ENCODE results near the gene TTLL9.
A peak's percentile ranks its signal among the peaks of the same experiment; 100 is the strongest.

The TTLL9 gene

DNA sequence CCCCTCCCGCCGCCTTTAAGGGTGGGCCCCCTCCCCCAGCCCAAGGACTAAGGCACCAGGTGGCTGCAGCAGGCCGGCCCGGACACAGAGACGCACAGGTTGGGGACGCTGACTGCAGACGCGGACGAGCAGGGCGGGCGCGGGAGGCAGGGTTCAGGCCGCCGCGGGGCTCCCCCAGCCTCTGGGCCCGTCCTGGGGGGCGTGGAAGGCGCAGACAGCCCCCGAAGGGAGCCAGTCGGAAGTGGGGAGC is 9.4 kb upstream of the TTLL9 start:
- Mint-ChIP-seq H3K36me3 (no peaks in the 10 kb centered on the region), H3K9me3 (no peaks in the 10 kb centered on the region), H3K4me3 (peak overlapping the region; percentile 11), H3K27ac (no peak overlapping the region), H3K27me3 (peaks cover 19% of the 10 kb centered on the region), H3K4me1 (peaks cover 22% of the 10 kb centered on the region)
- ATAC-seq = peak; percentile 46

DNA sequence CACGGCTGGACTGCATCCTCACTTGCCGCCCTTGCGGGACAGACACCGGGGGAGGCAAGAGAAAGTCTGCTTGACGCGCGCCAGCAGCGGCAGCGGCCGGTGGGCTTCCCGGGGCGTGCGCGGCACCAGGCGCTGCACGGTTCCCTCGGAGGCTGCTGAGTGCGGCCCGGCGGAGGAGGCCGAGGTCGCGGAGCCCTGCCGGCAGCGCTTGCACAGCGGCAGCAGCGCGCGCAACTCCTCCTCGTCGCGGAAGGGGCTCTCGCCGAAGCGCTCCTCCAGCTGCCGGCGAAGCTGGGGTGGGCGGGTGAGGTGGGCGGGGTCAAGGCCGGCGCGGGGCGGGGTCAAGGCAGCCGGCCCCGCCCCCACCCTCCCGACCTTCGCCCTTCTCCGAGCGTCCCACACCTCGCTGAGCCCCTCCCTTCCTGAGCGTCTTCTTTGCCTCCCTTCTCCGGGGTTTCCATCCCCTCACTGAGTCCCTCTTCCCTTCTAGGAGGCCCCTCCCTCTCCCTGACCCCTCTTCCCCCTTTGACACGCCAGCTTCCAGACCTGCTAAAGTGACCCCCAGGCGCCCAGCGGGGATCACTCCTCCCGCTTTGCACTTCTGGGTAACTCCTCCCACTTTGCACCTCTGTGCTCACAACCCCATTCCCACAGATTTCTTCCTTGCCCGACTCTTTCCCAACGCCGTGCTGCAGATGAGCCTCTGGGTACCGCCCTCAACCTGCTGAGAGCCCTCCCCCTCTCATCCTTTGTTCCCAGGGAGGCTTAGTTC is 8.9 kb upstream of the TTLL9 start:
- no peaks in the 10 kb centered on the region for H3K36me3 Mint-ChIP-seq

DNA sequence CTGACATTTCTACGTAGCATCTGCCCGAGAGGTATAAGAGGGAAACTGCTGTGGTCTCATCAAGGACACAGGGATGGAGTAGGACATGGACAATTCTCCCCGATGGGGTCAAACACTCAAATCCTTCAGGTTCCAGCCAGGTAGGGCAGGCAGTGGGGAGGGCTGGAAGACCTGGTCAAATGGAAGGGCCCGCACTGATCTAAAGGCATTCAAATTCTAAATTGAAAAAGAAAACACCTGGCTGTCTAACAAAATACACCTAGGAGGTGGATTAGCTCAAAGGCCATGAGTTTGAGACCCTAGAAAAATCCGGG is 8.3 kb upstream of the TTLL9 start:
- Mint-ChIP-seq H3K4me1 (peaks cover 23% of the 10 kb centered on the region), H3K4me3 (peak overlapping the region; percentile 70), H3K27me3 (peaks cover 19% of the 10 kb centered on the region), H3K36me3 (no peaks in the 10 kb centered on the region), H3K27ac (peak overlapping the region; percentile 18), H3K9me3 (no peaks in the 10 kb centered on the region)
- ATAC-seq = no peak

More for the DNA sequence above, 8.9 kb upstream of the TTLL9 start:
- Mint-ChIP-seq H3K4me1 (peaks cover 22% of the 10 kb centered on the region), H3K27ac (peak overlapping the region; percentile 18), H3K27me3 (peaks cover 19% of the 10 kb centered on the region), H3K4me3 (peak overlapping the region; percentile 70), H3K9me3 (no peaks in the 10 kb centered on the region)
- peak; percentile 79 for ATAC-seq

DNA sequence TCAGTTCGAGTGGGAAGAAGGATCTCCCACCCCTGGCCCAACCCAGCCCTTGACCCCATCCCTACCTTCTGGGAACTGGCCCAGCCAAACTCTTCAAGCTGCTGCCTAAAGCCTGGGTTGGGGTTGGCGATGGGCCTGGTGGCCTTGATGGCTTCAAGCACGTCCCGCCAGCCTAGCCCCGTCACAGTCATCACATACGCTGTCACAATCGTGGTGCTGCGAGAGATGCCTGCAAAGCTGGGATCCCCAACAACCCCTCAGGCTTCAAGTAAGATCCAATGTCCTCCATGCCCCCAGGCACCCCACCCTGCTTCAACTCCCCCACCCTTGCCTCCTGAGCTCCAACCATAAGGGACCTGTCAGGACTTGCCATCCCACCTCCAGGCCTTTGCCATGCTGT is 7.9 kb upstream of the TTLL9 start:
- Mint-ChIP-seq H3K9me3 (no peaks in the 10 kb centered on the region), H3K4me3 (no peak overlapping the region), H3K27ac (no peak overlapping the region), H3K36me3 (no peaks in the 10 kb centered on the region), H3K4me1 (peaks cover 27% of the 10 kb centered on the region), H3K27me3 (peaks cover 19% of the 10 kb centered on the region)
- ATAC-seq = no peak

DNA sequence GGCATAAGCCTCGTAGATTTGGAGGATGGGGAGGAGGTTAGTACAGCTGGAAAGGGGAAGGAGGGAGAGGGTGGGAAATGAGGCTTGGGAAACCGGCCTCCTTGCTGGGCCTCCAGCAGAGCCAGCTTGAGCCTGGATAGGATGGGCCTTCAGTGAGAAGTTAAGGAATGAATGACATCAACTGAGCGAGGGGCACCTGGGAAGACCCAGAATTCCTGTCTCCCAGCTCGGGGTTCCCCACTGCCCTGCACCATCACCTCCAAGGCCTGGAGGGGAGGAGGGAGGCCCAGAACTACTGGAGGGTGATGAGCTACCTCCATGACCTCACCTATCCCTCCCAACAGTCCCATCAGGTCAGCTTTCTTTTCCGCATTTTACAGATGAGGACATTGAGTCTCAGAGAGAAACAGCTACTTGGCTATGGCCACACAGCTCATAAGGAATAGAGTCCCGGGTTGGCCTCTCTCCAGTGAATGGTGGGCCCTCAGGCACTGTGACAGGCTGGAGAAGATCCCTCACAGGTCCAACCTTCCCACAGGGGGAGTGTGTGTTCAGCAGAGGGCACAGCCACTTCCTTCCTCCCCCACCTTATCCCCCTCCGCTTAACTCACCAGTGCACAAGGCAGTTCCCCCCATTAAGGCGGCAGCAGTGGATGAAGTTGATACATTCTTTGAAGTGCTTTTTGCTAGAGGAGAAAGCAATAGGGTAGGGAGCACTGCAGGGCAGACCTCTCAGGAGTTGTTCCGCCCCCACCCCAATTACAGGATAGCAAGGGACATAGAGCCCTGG is 6.9 kb upstream of the TTLL9 start:
- Mint-ChIP-seq H3K27ac (no peak overlapping the region), H3K36me3 (no peaks in the 10 kb centered on the region), H3K4me1 (peaks cover 29% of the 10 kb centered on the region), H3K27me3 (peaks cover 22% of the 10 kb centered on the region), H3K4me3 (no peak overlapping the region), H3K9me3 (no peaks in the 10 kb centered on the region)
- no peak for ATAC-seq

DNA sequence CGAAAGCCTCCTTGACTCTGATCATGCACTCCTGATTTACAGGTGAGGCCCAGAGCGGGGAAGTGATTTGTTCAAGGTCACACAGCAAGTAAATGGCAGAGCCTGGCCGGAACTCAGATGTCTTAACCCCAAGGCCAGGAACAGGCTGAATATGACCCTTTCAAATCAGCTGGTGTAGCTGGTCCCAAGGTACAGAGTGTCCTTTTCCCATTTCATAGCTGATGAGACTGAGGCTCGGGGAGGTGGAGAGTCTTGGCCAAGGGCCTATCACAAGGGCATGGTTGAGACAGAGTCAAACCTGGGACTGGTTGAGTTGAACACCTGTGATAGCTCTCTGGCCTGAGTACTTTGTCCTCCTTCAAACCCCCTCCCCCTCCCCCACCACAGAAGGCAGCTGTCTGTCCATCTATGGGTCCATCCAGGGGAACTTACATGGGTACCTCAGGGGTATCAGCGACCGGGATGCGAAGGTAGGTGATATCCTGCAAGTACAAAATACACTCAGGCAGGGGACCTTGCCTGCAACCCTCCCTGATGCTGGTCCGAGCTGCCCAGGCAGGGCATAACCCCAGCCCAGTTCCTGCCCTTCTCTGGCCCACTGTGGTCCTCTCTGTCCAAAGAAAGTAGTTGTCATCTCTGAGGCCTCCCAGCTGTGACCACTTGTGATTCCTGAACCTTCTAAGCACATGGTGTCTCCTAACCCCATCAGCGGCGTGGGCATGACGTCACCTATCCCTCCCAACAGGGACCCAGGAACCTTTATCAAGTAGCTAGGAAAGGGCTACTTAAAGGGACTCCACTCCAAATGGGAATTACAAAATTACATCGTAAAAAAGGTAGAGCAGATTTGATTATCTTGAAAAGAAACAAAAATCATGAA is 5.7 kb upstream of the TTLL9 start:
- Mint-ChIP-seq H3K27me3 (peaks cover 35% of the 10 kb centered on the region), H3K36me3 (no peaks in the 10 kb centered on the region), H3K4me3 (no peak overlapping the region), H3K9me3 (no peaks in the 10 kb centered on the region), H3K4me1 (peaks cover 40% of the 10 kb centered on the region), H3K27ac (no peak overlapping the region)
- no peak for ATAC-seq

DNA sequence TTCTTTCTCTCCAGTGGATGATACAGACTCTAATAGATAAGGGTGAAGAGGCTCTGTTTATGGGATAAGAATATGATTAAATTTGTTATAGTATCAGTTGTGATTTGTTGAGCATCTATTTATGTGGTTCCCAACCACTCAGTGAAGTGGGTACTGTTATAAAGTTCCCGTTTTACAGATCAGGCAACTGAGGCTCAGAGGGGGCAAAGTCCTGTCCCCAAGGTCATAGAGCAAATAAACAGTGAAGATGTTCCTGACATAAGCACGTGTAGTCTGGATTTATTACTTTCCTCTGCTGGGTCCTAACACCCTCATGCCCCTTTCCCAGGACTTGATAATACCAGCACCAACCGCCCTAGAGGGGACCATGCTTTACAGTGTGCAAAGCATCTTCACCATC is 4.2 kb upstream of the TTLL9 start:
- Mint-ChIP-seq H3K36me3 (no peaks in the 10 kb centered on the region), H3K4me3 (no peak overlapping the region), H3K27ac (no peak overlapping the region), H3K27me3 (peaks cover 37% of the 10 kb centered on the region), H3K9me3 (no peaks in the 10 kb centered on the region), H3K4me1 (peaks cover 45% of the 10 kb centered on the region)
- no peak for ATAC-seq

DNA sequence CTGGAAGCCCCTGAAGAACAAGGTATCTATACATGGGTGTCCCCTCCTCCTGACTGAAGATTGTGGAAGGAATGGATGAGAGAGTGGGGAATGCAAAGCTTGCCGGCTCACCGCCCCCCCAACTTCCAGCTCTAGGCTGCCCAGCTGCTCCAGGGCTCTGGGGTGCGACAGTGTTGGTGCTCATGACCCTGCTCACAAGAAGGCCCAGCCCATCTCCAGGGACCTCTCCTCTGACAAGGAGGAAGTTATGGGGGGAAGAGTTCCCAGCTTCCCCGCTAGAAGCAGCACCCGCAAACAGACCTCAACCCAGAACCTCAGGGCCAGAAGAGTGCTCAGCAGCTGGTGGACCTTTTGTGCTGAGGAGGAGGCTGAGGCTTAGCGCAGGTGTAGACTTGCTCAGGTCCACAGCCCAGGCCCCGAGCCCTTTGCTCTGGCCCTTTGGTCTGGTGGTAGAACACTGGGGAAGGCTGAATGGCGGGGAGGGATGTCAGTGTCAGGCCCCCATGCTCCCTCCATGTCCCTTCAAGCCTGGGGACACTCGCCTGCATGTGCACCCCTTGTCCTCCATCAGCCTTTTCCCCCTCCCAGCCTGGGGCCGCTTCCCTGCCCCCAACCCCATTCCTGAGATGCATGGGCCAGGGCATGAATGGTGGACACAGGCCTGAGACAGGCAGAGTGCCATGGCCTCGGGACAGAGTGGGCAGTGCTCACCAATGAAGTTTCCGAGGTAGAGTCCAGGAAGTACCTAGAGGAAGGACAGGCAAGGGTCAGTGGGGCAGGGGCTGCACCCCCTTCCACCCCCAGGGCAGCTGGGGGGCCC is 1.4 kb upstream of the TTLL9 start:
- H3K4me1 Mint-ChIP-seq = peaks cover 38% of the 10 kb centered on the region
- peak overlapping the region; percentile 83 for H3K4me3 Mint-ChIP-seq
- H3K27me3 Mint-ChIP-seq = peaks cover 31% of the 10 kb centered on the region
- H3K36me3 Mint-ChIP-seq = no peaks in the 10 kb centered on the region
- H3K9me3 Mint-ChIP-seq = no peaks in the 10 kb centered on the region
- H3K27ac Mint-ChIP-seq = peak overlapping the region; percentile 78
- ATAC-seq = no peak

DNA sequence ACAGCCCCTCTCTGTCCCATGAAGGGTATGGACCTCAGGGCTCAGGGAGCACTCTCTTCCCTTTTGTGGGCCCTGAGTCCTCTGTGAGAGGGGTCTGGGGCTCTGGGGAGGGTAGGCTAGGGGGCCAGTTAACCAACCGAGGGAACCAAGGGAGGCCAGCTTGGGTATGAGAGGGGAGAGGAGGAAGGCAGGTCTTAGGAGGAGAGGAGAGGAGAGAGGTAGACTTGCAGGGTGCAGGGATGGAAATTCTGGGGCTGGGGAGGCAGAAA is 827 bp upstream of the TTLL9 start:
- H3K4me3 Mint-ChIP-seq = peak overlapping the region; percentile 83
- H3K36me3 Mint-ChIP-seq = no peaks in the 10 kb centered on the region
- peaks cover 31% of the 10 kb centered on the region for H3K27me3 Mint-ChIP-seq
- no peak for ATAC-seq
- H3K4me1 Mint-ChIP-seq = peaks cover 38% of the 10 kb centered on the region
- peak overlapping the region; percentile 78 for H3K27ac Mint-ChIP-seq
- no peaks in the 10 kb centered on the region for H3K9me3 Mint-ChIP-seq

DNA sequence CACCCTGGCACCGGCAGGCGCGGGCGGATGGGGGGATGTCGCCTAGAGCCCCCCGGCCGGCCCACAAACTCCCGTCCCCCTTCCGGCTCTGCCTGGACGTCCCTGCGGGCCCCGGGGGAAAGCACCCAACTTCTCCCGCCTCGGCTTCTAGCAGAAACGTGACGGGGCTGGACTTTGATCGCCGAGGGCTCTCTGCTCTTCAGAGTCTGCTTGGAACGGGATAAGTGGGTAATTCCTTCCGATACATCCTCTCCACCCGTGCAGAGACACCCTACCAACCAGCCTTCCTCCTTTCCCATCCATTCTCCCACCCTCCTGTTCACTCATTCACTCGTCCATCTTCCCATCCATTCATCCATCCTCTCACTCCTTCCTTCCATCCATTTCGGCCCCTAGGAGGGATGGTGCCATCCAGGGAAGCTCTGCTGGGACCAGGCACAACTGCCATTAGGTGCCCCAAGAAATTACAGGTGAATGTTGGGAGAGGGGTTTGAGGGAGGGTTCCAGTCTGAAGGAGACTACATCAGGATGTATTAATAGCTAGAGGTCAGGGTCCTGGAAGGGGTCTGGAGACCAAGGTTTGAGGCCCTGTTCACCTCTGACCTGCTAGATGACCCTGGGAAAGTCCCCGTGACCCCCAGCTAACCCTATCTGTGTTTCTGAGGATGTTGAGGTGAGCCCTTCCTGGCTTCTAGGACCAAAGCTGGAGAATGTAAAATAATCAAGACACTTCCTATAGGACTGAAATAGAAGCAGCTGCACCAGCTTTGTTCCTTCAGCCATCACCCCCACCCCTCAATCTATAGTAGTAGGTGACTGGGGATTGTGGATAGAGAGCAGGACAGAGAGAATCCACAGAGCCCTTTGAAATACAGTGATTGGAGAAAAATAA is 538 bp downstream of the TTLL9 start:
- Mint-ChIP-seq H3K27ac (peak overlapping the region; percentile 78), H3K36me3 (no peaks in the 10 kb centered on the region), H3K4me3 (peak overlapping the region; percentile 78), H3K4me1 (peaks cover 38% of the 10 kb centered on the region), H3K27me3 (peaks cover 31% of the 10 kb centered on the region), H3K9me3 (no peaks in the 10 kb centered on the region)
- no peak for ATAC-seq

DNA sequence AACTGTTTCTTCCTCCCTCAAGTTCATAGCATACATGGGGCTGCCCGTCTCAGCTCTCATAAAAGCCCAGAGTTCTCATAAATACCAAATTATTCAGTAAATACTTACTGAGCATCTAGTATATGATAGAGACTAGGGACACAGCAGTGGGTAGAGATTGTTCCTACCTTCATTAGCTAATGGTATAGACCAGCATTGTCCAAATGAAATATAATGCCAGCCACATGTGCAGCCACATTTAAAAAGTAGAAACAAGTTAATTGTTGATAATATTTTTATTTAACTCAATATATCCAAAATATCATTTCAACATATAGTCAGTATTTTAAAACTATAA is 1.2 kb downstream of the TTLL9 start:
- peaks cover 38% of the 10 kb centered on the region for H3K4me1 Mint-ChIP-seq

DNA sequence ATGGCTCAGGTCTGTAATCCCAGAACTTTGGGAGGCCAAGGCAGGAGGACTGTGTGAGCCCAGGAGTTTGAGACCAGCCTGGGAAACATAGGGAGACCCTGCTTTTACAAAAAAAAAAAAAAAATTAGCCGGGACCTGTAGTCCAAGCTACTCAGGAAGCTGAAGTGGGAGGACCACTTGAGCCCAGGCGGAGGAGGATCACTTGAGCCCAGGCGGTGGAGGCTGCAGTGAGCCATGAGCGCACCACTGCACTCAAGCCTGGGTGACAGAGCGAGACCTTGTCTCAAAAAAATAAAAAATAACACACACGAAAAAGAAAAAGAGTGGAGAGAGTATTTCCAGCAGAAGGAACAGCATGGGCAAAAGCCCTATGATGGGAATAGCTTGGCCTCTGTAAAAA is 2.0 kb downstream of the TTLL9 start:
- H3K36me3 Mint-ChIP-seq = no peaks in the 10 kb centered on the region
- H3K4me3 Mint-ChIP-seq = no peak overlapping the region
- peaks cover 35% of the 10 kb centered on the region for H3K4me1 Mint-ChIP-seq
- peaks cover 31% of the 10 kb centered on the region for H3K27me3 Mint-ChIP-seq
- H3K9me3 Mint-ChIP-seq = no peaks in the 10 kb centered on the region
- no peak for ATAC-seq
- H3K27ac Mint-ChIP-seq = no peak overlapping the region

More for the DNA sequence above, 1.2 kb downstream of the TTLL9 start:
- Mint-ChIP-seq H3K4me3 (no peak overlapping the region), H3K9me3 (no peaks in the 10 kb centered on the region), H3K36me3 (no peaks in the 10 kb centered on the region), H3K27ac (no peak overlapping the region), H3K27me3 (peaks cover 31% of the 10 kb centered on the region)
- no peak for ATAC-seq

DNA sequence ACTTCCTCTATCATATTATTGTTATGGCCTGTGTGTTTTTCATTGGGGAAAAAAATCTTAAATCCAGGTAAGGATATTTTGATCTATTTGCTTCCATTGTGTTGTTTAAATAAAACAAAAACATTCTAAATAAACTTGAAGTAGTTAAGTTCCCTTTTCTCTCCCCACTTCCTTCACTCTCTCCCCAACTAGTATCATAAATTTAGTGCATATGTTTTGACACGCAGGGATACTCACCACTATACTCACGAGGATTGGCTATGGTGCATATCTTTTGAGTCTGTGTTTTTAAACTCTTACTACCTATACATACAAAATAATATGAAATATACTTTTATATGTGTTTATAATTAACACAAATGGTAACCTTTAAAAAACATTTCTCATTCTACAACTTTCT is 5.2 kb downstream of the TTLL9 start:
- peaks cover 19% of the 10 kb centered on the region for H3K4me1 Mint-ChIP-seq
- H3K9me3 Mint-ChIP-seq = no peaks in the 10 kb centered on the region
- no peaks in the 10 kb centered on the region for H3K36me3 Mint-ChIP-seq
- ATAC-seq = no peak
- peaks cover 7% of the 10 kb centered on the region for H3K27me3 Mint-ChIP-seq
- no peak overlapping the region for H3K4me3 Mint-ChIP-seq
- H3K27ac Mint-ChIP-seq = no peak overlapping the region

DNA sequence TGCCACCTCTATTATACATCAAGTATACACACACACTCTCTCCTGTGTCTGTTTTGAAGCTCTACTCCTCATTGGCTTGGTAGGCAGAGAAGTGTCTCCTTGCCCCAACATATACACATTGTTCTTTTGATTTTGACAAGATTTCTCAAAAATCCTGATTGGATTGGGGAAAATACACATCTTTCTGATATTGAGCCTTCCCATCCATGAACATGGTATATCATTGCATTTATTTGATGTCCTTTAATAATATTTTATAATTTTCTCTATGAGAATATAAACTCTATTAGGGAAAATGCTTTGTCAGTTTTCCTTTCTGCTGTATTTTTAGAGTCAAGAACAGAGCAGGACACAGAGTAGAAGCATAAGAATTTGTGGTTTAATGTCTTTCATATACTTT is 7.2 kb downstream of the TTLL9 start:
- H3K36me3 Mint-ChIP-seq = no peaks in the 10 kb centered on the region
- H3K4me3 Mint-ChIP-seq = no peak overlapping the region
- peaks cover 17% of the 10 kb centered on the region for H3K4me1 Mint-ChIP-seq
- H3K9me3 Mint-ChIP-seq = no peaks in the 10 kb centered on the region
- no peak overlapping the region for H3K27ac Mint-ChIP-seq
- no peaks in the 10 kb centered on the region for H3K27me3 Mint-ChIP-seq
- ATAC-seq = no peak
